ENCODE measurements around the gene VPS4A.

DNA sequence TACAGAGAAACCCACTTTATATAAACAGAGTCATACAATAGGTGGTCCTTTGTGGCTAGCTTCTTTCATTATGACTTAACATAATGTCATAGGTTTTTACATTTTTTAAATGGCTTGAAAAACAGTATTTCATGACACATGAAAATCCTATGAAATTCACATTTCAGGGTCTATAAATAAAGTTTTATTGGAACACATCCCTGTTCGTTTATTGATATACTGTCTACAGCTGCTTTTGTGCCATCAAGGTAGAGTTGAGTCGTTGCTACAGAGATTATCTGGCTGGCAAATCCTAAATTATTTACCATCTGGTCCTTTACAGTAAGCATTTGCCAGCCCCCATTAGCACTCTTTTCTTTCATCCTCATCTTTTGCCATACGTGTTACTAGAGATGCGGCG, 2.3 kb downstream of the VPS4A start:
- no peak for TF ChIP-seq POLR2AphosphoS5 (IDR thresholded peaks at IDR 0.05)
- TF ChIP-seq, protein P1, sequence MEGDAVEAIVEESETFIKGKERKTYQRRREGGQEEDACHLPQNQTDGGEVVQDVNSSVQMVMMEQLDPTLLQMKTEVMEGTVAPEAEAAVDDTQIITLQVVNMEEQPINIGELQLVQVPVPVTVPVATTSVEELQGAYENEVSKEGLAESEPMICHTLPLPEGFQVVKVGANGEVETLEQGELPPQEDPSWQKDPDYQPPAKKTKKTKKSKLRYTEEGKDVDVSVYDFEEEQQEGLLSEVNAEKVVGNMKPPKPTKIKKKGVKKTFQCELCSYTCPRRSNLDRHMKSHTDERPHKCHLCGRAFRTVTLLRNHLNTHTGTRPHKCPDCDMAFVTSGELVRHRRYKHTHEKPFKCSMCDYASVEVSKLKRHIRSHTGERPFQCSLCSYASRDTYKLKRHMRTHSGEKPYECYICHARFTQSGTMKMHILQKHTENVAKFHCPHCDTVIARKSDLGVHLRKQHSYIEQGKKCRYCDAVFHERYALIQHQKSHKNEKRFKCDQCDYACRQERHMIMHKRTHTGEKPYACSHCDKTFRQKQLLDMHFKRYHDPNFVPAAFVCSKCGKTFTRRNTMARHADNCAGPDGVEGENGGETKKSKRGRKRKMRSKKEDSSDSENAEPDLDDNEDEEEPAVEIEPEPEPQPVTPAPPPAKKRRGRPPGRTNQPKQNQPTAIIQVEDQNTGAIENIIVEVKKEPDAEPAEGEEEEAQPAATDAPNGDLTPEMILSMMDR (IDR thresholded peaks at IDR 0.05) = no peak
- TF ChIP-seq POLR2A (IDR thresholded peaks at IDR 0.05) = no peak

Data from prostate gland (tissue), 2 donors.